HUES64 (cell line): ENCODE results near the gene MED14.

Source experiments
- H3K27ac ChIP-seq: 2 replicates; pipeline ENCODE4 v1.7.0; 2013; ENCODE audit warnings: low read depth, low read length, inconsistent platforms
- H3K27me3 ChIP-seq: 2 replicates; pipeline ENCODE4 v1.6.1; 2013; ENCODE audit warnings: mild to moderate bottlenecking, low read length; ENCODE audit not compliant: insufficient read depth
- H3K36me3 ChIP-seq: 2 replicates; pipeline ENCODE4 v1.6.1; 2013; ENCODE audit warnings: mild to moderate bottlenecking, low read length; ENCODE audit not compliant: insufficient read depth
- H3K4me1 ChIP-seq: 2 replicates; pipeline ENCODE4 v1.6.1; 2013; ENCODE audit warnings: mild to moderate bottlenecking, low read length, moderate library complexity; ENCODE audit not compliant: insufficient read depth
- H3K4me3 ChIP-seq: 2 replicates; pipeline ENCODE4 v1.5.1; 2013; ENCODE audit warnings: mild to moderate bottlenecking, low read length, moderate library complexity
- H3K9ac ChIP-seq: 2 replicates; pipeline ENCODE4 v1.6.1; 2013; ENCODE audit warnings: mild to moderate bottlenecking, low read depth, low read length
- H3K9me3 ChIP-seq: 2 replicates; pipeline ENCODE4 v1.6.1; 2013; ENCODE audit warnings: low read depth, low read length; ENCODE audit not compliant: insufficient read depth
- WGBS: fragments of 150-250, 120-280 bp; methylation state at CpG from one replicate; pipeline ENCODE4 v1.1.7; 2013; ENCODE audit warnings: missing lambda C conversion rate; 5-methylcytosine and 5-hydroxymethylcytosine counted together

The MED14 gene

DNA sequence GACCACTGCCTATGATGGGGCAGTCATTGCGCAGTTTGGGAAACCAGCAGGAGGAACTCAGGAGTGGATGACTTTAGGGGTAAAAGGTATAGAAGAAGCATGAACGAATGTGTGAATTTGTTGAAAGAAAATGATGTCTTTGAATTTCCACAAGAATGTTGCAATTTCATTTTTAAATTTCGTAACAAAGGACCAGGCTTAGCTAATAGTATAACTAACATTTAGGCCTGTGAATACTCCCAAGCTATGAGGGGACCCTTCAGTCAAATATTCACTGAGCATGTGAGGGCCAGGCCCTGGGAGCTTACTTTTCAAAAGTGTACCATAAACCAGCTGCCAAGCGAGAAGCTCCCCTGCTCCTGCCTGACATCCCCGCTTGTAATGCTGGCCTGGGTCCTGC, 106.8 kb downstream of the MED14 start:
- Histone ChIP-seq H3K27me3 (no peaks in the 10 kb centered on the region), H3K9ac (no peak overlapping the region), H3K9me3 (no peaks in the 10 kb centered on the region), H3K27ac (no peak overlapping the region), H3K36me3 (peaks cover 47% of the 10 kb centered on the region), H3K4me1 (no peaks in the 10 kb centered on the region), H3K4me3 (no peak overlapping the region)
- 95% methylated on average over 5 of the region's 5 CpGs for WGBS

GRCh38 chrX:40625294-40625693, 110.0 kb downstream of the MED14 start:
- Histone ChIP-seq H3K27me3 (no peaks in the 10 kb centered on the region), H3K4me1 (no peaks in the 10 kb centered on the region), H3K9me3 (no peaks in the 10 kb centered on the region), H3K36me3 (peaks cover 24% of the 10 kb centered on the region), H3K9ac (no peak overlapping the region), H3K4me3 (no peak overlapping the region), H3K27ac (no peak overlapping the region)
- 95% methylated on average over 4 of the region's 4 CpGs for WGBS

DNA sequence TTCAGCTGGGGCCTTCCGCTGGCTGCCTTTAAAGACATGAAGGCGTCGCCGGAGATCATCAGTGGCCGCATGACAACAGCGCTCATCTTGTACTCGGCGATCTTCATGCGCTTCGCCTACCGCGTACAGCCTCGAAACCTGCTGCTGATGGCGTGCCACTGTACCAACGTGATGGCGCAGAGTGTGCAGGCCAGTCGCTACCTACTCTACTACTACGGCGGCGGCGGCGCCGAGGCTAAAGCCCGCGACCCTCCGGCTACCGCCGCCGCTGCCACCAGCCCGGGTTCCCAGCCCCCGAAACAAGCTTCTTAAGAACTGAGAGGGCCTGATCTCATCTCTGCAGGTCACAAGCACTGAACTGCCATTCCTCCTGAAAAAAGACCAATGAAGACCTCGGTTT, 111.7 kb downstream of the MED14 start:
- H3K9ac ChIP-seq, result no peak overlapping the region
- 95% methylated on average over 32 of the region's 32 CpGs for WGBS
- H3K27ac ChIP-seq, result no peak overlapping the region
- H3K4me1 ChIP-seq, result no peaks in the 10 kb centered on the region
- no peak overlapping the region for H3K4me3 ChIP-seq
- H3K9me3 ChIP-seq, result no peaks in the 10 kb centered on the region
- H3K36me3 ChIP-seq, result peaks cover 14% of the 10 kb centered on the region
- no peaks in the 10 kb centered on the region for H3K27me3 ChIP-seq

DNA sequence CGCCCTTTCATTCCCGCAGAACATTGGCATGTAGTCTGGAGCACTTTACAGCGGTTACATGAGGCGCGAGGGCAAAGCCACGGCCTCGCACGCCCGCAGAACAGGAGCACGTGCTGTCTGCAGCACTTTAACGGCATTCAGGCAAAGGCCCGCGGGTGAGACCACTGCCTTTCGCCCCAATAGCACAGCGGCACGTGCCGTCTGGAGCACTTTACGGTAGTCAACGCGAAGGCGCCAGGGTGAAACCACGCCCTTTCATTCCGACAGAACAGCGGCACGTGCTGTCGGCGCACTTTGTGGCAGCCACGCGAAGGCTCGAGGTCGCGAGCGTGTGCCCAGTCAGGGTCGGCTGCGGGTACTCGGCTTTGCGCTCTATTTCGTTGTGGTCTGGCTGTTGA, 112.2 kb downstream of the MED14 start, which contains the start of gene MPC1L:
TSS of gene MPC1L (plus strand) at position 290 of the 398 bp plus-strand sequence. CDS start 138 bp downstream, outside the sequence.
- Histone ChIP-seq H3K9me3 (no peaks in the 10 kb centered on the region), H3K4me3 (no peak within 1 kb of the TSS), H3K4me1 (no peaks in the 10 kb centered on the region), H3K27me3 (no peaks in the 10 kb centered on the region), H3K27ac (no peak within 1 kb of the TSS), H3K36me3 (peaks cover 9% of the 10 kb centered on the region), H3K9ac (no peak within 1 kb of the TSS)
- WGBS, result 96% methylated on average over 38 of the region's 38 CpGs

DNA sequence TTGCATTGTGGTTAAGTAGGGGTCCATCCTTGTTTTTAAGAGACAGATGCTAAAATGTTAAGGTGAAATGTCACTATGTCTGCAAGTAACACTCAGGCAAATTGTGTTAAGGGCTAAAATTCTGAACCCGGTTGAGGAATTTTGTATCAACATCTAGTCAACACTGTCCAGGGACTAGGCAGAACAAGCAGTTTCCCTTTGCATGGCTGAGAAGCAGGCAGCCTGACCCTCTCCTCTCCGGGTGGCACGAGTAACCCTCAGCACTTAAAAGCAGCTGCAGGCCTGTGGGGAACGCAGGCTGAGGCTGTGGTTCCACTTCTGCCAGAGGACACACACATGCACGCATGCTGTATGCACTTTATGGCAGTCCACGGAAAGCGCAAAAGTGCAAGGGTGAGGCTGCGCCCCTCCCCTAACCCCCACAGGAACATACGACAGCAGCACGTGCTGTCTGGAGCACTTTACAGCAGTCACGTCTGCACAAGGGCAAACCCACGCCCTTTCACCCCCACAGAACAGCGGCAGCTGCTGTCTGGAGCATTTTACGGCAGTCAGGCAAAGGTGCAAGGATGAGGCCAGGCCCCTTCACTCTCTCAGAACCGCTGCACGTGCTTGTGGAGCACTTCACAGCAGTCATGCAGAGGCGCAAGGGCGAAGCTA, 112.7 kb downstream of the MED14 start:
- Histone ChIP-seq H3K36me3 (0 out of 2 replicates have a peak, but pooled peaks cover 3% of the 10 kb centered on the region), H3K4me3 (no peak overlapping the region), H3K9me3 (no peaks in the 10 kb centered on the region), H3K4me1 (no peaks in the 10 kb centered on the region), H3K9ac (no peak overlapping the region), H3K27ac (no peak overlapping the region), H3K27me3 (no peaks in the 10 kb centered on the region)
- 91% methylated on average over 18 of the region's 18 CpGs for WGBS

DNA sequence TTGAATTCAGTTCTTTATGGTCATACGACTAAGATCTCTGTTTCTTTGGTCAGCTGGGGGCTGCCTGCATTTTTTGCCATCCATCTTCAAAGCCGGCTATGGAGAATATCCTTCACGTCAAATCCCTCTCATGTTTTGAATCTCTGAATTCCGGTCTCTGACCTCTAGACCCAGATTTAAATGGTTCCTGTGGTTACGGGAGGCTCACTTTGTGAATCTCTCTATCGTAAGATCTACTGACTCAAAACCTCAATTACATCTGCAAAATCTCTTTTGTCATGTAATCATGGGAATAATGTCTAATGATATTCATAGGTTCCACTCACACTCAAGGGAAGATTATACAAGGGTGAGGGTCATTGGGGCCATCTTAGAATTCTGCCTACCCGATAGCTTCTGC, 117.8 kb downstream of the MED14 start:
- no peaks in the 10 kb centered on the region for H3K4me1 ChIP-seq
- no peaks in the 10 kb centered on the region for H3K27me3 ChIP-seq
- no peak overlapping the region for H3K9ac ChIP-seq
- no peaks in the 10 kb centered on the region for H3K9me3 ChIP-seq
- no peaks in the 10 kb centered on the region for H3K36me3 ChIP-seq
- WGBS, result 95% methylated on average over 7 of the region's 7 CpGs
- H3K4me3 ChIP-seq, result no peak overlapping the region
- no peak overlapping the region for H3K27ac ChIP-seq

GRCh38 chrX:40615976-40616375, 119.4 kb downstream of the MED14 start:
- Histone ChIP-seq H3K9ac (no peak overlapping the region), H3K27me3 (no peaks in the 10 kb centered on the region)
- 60% methylated on average over 5 of the region's 9 CpGs for WGBS

GRCh38 chrX:40612511-40612910, 122.8 kb downstream of the MED14 start:
- 95% methylated on average over 4 of the region's 4 CpGs for WGBS
- no peak overlapping the region for H3K9ac ChIP-seq
- H3K9me3 ChIP-seq, result no peaks in the 10 kb centered on the region
- no peaks in the 10 kb centered on the region for H3K4me1 ChIP-seq
- H3K36me3 ChIP-seq, result no peaks in the 10 kb centered on the region
- H3K27ac ChIP-seq, result no peak overlapping the region
- H3K27me3 ChIP-seq, result no peaks in the 10 kb centered on the region
- no peak overlapping the region for H3K4me3 ChIP-seq

More at GRCh38 chrX:40615976-40616375, 119.4 kb downstream of the MED14 start:
- Histone ChIP-seq H3K4me1 (no peaks in the 10 kb centered on the region), H3K27ac (no peak overlapping the region), H3K4me3 (no peak overlapping the region), H3K9me3 (no peaks in the 10 kb centered on the region), H3K36me3 (no peaks in the 10 kb centered on the region)

GRCh38 chrX:40607381-40607780, 128.0 kb downstream of the MED14 start:
- WGBS, result no CpG with 5 or more reads among the region's 3 CpGs
- Histone ChIP-seq H3K9ac (no peak overlapping the region), H3K9me3 (no peaks in the 10 kb centered on the region)

DNA sequence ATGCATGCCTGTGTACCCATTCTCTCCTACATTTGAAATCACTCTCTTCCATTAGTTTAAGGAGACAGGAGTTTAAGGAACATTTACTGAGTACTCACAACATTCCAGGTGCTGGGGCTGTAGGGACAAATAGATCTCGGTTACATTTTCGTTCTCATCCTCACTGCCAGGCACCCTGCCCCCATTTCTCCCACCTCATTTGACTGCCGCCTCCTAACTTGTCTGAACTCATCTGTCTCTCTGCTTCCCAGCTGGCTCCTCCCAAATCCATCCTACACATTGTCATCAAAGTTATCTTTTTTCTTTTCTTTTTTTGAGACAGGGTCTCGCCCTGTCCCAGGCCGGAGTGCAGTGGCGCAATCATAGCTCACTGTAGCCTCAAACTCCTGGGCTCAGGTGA, 131.9 kb downstream of the MED14 start:
- WGBS, result 95% methylated on average over 6 of the region's 6 CpGs
- Histone ChIP-seq H3K36me3 (peaks cover 42% of the 10 kb centered on the region), H3K27ac (no peak overlapping the region), H3K4me1 (no peaks in the 10 kb centered on the region), H3K4me3 (no peak overlapping the region), H3K27me3 (no peaks in the 10 kb centered on the region), H3K9ac (no peak overlapping the region), H3K9me3 (no peaks in the 10 kb centered on the region)

More at GRCh38 chrX:40607381-40607780, 128.0 kb downstream of the MED14 start:
- no peaks in the 10 kb centered on the region for H3K27me3 ChIP-seq
- H3K27ac ChIP-seq, result no peak overlapping the region
- no peak overlapping the region for H3K4me3 ChIP-seq
- 0 out of 2 replicates have a peak, but pooled peaks cover 8% of the 10 kb centered on the region for H3K36me3 ChIP-seq
- no peaks in the 10 kb centered on the region for H3K4me1 ChIP-seq
